ENCODE results near the gene NFATC1. TPM values are rescaled to one million over a fixed set of nuclear protein-coding genes. Genes with fewer than 3 reads are reported as not detected.

NFATC1 gene
- total and polyA plus RNA-seq, 8 donors = 3.4 to 7.9 (median 4.4) TPM

DNA sequence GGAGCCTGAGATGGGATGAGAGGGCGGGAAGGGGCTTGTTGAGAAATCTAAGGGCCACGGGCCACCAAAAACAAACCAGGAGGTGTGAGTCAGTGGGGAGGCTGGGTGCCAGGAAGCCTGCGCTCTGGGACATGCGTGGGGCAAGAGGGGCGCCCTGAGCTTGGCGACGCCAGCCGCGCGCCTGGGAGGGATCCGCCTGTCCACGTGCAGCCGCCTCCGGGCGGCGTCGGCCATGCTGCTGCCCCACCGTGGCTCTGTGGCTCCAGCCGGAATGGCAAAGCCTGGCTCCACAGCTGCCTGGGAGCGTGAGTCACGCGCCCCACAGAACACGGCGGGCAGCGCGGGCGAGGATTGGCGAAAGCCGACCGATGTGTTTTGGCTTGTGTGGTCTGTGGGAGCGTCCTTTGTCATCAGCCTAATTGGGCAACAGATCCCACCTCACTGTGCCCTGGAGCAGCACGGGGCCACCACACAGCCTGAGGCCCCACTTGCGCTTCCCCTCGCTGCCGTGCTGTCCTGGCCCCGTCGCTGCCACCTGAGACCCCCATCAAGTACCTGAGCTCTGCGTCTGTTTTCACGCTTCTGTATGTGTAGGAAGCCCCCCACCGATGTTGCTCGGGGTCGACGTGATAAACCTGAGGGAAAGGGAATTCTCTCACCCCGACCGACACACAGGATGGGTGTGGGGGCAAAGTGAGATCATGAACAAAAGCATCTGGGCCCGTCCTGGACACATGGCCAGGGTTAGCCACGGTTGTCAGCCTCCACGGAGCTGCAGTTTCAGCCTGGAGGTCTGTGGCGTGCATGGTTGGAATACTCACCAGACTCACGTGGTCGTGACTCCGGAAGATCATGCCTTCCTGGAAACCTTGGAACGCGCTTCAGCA is 80.5 kb downstream of the NFATC1 start:
- FAIRE-seq = no peak
- H3K4me3 ChIP-seq = no peak overlapping the region
- no peak for ATAC-seq
- TF ChIP-seq, protein P1, sequence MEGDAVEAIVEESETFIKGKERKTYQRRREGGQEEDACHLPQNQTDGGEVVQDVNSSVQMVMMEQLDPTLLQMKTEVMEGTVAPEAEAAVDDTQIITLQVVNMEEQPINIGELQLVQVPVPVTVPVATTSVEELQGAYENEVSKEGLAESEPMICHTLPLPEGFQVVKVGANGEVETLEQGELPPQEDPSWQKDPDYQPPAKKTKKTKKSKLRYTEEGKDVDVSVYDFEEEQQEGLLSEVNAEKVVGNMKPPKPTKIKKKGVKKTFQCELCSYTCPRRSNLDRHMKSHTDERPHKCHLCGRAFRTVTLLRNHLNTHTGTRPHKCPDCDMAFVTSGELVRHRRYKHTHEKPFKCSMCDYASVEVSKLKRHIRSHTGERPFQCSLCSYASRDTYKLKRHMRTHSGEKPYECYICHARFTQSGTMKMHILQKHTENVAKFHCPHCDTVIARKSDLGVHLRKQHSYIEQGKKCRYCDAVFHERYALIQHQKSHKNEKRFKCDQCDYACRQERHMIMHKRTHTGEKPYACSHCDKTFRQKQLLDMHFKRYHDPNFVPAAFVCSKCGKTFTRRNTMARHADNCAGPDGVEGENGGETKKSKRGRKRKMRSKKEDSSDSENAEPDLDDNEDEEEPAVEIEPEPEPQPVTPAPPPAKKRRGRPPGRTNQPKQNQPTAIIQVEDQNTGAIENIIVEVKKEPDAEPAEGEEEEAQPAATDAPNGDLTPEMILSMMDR (IDR thresholded peaks at IDR 0.05) = no peak
- intact Hi-C loops (cut with DNase I) = no loop called here
- H3K27me3 ChIP-seq = no peaks in the 10 kb centered on the region
- H3K36me3 ChIP-seq = no peaks in the 10 kb centered on the region
- H3K27ac ChIP-seq = no peak overlapping the region
- DNase-seq = peak in 2 of 6 donors; percentile 11 to 54
- H3K9me3 ChIP-seq = no peaks in the 10 kb centered on the region
- WGBS, 2 donors = 95 to 97% methylated on average over 53 to 54 of the region's 54 CpGs
- H3K4me1 ChIP-seq = no peaks in the 10 kb centered on the region

DNA sequence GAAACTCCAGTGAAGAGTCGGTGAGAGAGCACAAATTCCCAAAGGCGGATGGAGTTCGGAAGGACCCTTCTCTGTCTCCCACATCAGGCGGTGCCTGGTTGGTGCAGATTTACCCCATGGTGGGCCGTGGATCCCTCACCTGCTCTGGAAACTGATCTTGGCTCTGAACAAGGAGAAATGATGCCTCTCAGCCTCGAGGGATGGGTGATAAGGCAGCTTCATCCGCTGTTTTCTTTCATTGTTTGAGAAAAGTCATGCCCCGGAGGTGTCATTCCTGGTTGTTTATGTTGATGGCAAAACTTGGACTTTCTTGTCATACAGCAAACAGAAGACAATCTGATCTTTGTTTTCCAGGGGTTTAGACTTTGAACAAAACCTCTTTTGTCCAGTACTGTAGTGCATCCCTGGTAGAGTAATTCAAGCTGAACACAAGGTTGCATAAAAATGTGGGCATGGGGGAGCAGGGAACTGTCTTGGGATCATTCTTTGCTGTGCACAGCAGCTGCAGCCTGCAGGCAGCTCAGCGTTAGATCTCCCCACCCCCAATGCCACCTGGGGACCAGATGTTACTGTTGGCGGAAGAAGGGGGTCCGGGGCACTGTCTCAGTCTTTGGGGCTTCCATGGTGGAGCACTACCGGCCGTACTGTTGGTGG is 81.3 kb downstream of the NFATC1 start:
- ATAC-seq = no peak
- Histone ChIP-seq H3K27me3 (no peaks in the 10 kb centered on the region), H3K27ac (no peak overlapping the region), H3K36me3 (no peaks in the 10 kb centered on the region), H3K4me1 (no peaks in the 10 kb centered on the region), H3K9me3 (no peaks in the 10 kb centered on the region), H3K4me3 (no peak overlapping the region)
- intact Hi-C loops (cut with DNase I) = no loop called here
- TF ChIP-seq, protein P1 (IDR thresholded peaks at IDR 0.05) = no peak
- 79 to 83% methylated on average over 13 of the region's 13 CpGs for WGBS, 2 donors
- DNase-seq = peak in 2 of 6 donors; percentile 15 to 17
- FAIRE-seq = no peak

- Histone ChIP-seq H3K4me3 (no peak overlapping the region), H3K27me3 (no peaks in the 10 kb centered on the region), H3K9me3 (no peaks in the 10 kb centered on the region), H3K27ac (no peak overlapping the region), H3K4me1 (no peaks in the 10 kb centered on the region), H3K36me3 (no peaks in the 10 kb centered on the region)
- peak in 3 of 6 donors; percentile 10 to 43 (median 28) for DNase-seq
- intact Hi-C loops (cut with DNase I) = no loop called here
- TF ChIP-seq, protein P1 (IDR thresholded peaks at IDR 0.05) = no peak
- no peak for ATAC-seq
- WGBS, 2 donors = 81 to 84% methylated on average over 21 to 22 of the region's 22 CpGs
- no peak for FAIRE-seq
These were observed 82.2 kb downstream of the NFATC1 start for GRCh38 chr18:79477711-79478483.

DNA sequence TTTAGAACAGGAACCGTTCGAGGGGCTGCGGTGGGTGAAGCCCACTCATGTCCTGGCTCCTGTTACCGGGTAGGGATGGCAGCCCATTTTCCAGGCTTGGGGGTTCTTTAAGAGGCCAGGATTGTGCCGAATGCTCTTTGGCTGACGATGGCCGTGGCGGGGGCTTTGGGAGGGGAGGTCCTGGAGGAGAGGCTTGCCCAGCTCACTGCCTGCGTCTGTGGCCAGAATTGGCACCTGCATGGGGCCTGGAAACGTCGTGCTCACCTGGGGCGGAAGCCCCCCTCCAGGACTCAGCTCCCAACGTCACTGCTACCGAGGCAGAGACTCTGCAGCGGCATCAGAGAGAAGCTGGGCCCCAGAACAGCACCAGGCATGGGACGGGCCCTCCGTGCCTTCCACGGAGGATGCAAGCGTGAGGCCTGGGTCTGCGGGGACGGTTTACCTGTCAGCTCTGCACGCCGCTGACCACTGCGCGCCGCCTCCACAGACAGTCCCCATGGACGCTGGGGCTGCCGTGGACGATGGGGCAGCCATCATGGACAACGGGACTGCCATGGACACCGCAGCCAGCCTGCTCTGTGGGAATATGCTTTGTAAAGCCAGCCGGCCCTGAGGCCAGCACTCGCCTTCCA is 82.9 kb downstream of the NFATC1 start:
- H3K27ac ChIP-seq = no peak overlapping the region
- FAIRE-seq = no peak
- no peak overlapping the region for H3K4me3 ChIP-seq
- DNase-seq = peak in 3 of 6 donors; percentile 7 to 57 (median 44)
- ATAC-seq = no peak
- H3K36me3 ChIP-seq = no peaks in the 10 kb centered on the region
- H3K4me1 ChIP-seq = no peaks in the 10 kb centered on the region
- H3K27me3 ChIP-seq = no peaks in the 10 kb centered on the region
- 93 to 96% methylated on average over 33 of the region's 33 CpGs for WGBS, 2 donors
- H3K9me3 ChIP-seq = no peaks in the 10 kb centered on the region
- intact Hi-C loops (cut with DNase I) = no loop called here
- TF ChIP-seq, protein P1 (IDR thresholded peaks at IDR 0.05) = no peak
